Measurements from ENCODE around the gene EIF3D.

The EIF3D gene

GRCh38 chr22:36528795-36529751 is at the start of gene EIF3D:
Gene EIF3D, minus strand, starts transcription at chr22:36529166. Its CDS starts 3,045 bp downstream, at chr22:36526121.
- peak; percentile 92 for DNase-seq (ENCODE audit: low read depth, low spot score)

DNA sequence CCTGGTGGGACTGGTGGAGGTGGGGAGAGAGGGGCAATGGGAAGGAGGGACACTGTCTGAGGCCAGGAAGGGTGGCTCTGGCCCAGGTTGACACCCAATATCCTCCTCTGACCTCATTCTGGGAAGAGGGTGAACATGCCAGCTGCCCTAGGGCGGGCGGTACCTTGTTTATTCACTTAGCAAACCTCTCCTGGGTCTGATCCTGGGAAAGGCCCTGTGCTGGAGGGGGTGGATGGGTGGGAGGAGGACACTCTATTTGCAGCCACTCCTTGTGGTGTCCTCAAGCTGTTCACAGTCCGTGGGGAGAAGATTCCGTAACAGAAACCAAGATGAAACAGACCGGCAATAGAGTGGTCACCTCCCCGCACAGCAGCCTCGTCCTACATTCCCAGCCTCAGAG is 49.7 kb upstream of the EIF3D start:
- no peak for DNase-seq (ENCODE audit: low read depth, low spot score)

DNA sequence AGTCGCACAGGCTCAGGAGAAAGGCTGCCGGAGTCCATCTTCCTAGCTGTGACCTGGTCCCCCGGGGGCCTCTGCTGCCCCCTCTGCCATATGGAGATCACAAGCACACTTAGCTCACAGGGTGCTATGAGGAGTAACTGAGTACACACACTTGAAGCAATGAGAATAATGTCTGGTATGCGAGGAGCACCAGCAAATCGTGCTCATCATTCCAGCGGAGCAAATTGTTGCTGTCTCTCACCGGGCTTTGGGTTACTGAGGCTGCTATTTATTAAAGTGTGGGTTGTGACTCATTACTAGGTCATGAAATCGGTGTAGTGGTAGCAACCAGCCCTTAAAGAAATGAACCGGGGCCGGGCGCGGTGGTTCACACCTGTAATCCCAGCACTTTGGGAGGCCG is 48.1 kb upstream of the EIF3D start:
- no peak for DNase-seq (ENCODE audit: low read depth, low spot score)

DNA sequence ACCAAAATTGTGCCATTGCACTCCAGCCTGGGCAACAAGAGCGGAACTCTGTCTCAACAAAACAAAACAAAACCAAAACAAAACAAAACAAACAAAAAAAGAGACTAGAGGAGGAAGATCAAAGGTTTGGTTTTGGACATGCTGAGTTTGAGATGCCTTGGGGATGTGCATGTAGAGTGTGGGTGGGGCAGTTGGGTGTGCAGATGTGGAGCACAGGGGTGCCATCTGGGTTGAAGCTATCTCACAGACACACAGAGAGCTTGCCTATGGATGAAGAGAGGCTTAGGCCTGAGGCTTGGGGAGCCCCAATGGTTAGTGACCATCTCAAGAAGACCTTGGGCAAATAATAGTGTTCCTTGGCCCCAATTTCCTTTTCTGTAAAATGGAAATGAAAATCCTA is 45.8 kb upstream of the EIF3D start:
- no peak for DNase-seq (ENCODE audit: low read depth, low spot score)

GRCh38 chr22:36573815-36574363 is 44.9 kb upstream of the EIF3D start:
- DNase-seq (ENCODE audit: low read depth, low spot score): no peak

- no peak for DNase-seq (ENCODE audit: low read depth, low spot score)
These were observed 43.0 kb upstream of the EIF3D start for GRCh38 chr22:36571991-36572390.

- no peak for DNase-seq (ENCODE audit: low read depth, low spot score)
These were observed 41.0 kb upstream of the EIF3D start for GRCh38 chr22:36569999-36570398.

DNA sequence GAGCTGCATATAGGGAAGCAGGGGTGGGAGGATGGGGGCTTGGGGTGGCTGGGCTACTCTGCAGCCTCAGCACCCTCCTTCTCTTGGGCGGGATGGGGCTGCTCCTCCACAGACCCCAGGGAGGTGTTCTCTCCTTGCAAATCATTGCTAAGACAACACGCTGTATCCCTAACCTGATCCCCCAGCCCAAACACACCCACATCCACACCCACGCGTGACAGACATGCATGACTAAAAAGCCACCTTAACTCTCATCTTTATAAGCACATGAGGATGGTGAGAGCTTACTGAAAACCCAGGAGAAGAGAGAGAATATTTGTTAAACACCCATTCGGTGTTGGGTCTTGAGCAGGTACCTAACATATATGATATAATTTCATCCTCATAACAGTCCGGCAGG is 39.9 kb upstream of the EIF3D start:
- DNase-seq (ENCODE audit: low read depth, low spot score): no peak

- DNase-seq (ENCODE audit: low read depth, low spot score): no peak
These were observed 37.8 kb upstream of the EIF3D start for GRCh38 chr22:36566720-36567119.

DNA sequence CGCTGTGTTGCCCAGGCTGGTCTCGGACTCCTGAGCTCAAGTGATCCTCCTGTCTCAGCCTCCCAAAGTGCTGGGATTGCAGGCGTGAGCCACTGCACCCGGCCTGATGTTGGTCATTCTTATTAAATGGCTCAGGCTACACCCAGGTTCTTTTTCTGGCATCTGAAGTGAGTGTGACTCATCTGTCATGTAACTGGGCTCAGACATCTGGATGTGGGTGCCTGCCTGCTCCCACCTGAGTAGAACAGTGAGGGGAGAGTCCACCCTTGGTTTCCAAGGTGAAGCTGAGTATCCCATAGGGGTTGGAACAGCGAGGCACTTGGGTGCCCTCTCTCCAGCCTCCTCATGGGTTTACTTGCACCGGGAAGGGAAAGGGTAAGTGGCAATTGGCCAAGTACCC is 36.7 kb upstream of the EIF3D start:
- DNase-seq (ENCODE audit: low read depth, low spot score): no peak

- DNase-seq (ENCODE audit: low read depth, low spot score): no peak
These were observed 36.2 kb upstream of the EIF3D start for GRCh38 chr22:36565159-36565507.

- DNase-seq (ENCODE audit: low read depth, low spot score): no peak
These were observed 35.6 kb upstream of the EIF3D start for GRCh38 chr22:36564422-36565158.

GRCh38 chr22:36563898-36564297 is 34.9 kb upstream of the EIF3D start:
- DNase-seq (ENCODE audit: low read depth, low spot score): no peak

DNA sequence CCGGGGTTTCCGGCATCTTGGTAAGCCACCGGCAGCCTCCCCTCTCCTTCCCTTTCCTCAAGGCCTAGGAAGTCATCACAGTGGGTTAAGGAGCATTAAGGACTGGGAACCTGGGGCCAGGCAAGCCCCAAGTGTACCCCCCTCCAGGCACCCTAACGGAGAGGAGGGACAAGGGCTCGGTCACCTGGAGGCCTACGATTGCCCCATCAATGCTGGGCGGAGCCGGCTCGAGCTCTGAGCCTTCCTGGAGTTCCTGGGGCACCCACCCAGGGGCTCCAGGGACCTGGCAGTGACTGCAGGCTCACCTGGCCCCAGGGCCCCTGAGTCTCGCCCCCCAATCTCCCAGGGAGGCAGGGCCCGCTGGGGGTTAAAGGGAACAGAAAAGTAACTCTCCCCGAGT is 34.5 kb upstream of the EIF3D start:
- DNase-seq (ENCODE audit: low read depth, low spot score): no peak

- DNase-seq (ENCODE audit: low read depth, low spot score): no peak
These were observed 34.0 kb upstream of the EIF3D start for GRCh38 chr22:36563001-36563400.

GRCh38 chr22:36562261-36562835 is 33.4 kb upstream of the EIF3D start:
- no peak for DNase-seq (ENCODE audit: low read depth, low spot score)

DNA sequence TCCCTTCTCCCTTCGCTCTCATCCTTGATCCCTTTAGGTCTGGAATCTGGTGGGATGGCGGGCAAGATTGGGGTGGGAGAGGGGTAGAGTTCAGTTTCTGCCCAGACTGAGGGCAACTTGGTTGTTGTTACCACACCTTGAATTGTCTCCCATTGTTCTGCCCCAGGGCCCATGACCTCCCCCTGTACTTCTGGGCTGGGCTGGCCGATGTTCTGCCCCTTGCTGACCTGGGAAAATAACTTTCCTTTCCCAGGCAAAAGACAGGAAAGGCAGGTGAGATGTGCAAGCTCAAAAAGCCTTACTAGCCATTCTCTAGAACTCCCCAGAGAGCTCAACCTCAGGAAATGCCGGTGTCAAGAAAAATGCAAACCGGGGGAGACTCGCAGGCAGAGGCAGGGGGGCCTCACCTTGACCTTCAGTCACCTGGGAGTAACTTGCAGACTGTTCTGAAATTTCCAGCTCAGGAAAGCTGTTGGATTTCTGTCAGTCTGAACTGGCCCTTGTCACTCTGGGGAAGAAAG is 32.4 kb upstream of the EIF3D start:
- DNase-seq (ENCODE audit: low read depth, low spot score): no peak

- no peak for DNase-seq (ENCODE audit: low read depth, low spot score)
These were observed 31.0 kb upstream of the EIF3D start for GRCh38 chr22:36560001-36560400.

DNA sequence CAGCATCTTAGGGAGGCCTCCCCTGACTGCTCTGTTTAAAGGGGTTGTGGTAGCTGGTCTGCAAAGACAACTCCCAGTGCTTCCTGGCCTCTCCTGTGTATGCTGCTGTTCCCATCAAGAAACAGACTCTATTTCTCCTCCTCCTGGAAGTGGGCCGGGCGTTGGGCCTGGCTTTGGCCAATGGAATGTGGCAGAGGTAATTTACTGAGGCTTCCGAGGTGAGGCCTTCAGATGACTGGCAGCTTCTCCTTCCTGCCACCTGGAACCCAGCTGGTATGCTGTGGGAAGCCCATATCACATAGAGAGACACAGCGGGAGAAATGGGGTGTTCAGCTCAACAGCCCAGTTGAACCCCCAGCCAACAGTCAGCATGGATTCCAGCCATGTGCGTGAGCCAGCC is 25.1 kb upstream of the EIF3D start:
- no peak for DNase-seq (ENCODE audit: low read depth, low spot score)

- no peak for DNase-seq (ENCODE audit: low read depth, low spot score)
These were observed 23.3 kb upstream of the EIF3D start for GRCh38 chr22:36552289-36552688.

GRCh38 chr22:36550701-36551495 is 21.9 kb upstream of the EIF3D start:
- DNase-seq (ENCODE audit: low read depth, low spot score): no peak
